Pancreas (tissue), 10 donors: ENCODE results near the gene CYB5B. TPM values are rescaled to one million over a fixed set of nuclear protein-coding genes. Genes with fewer than 3 reads are reported as not detected.

Experiments used
- ATAC-seq, 4 donors: fragments of 200-7000 bp; cut with Tn5 transposase; one replicate each; pipeline versions ENCODE4 v1.8.0 to v1.9.1; 2020; ENCODE audit warnings: mild to moderate bottlenecking in 4 of 4, moderate library complexity in 4 of 4
- DNase-seq, 6 donors: peaks; one replicate each; pipeline ENCODE4 v3.0.0-alpha.2; 2020
- FAIRE-seq: peaks from 2 replicates; lab custom pipeline; 2012; peaks lifted over from hg19 to GRCh38; lab: Jason Lieb, UNC
- H3K27ac ChIP-seq, 4 donors: fragments of 200-600 bp; sonication (generic); 1 replicate in 3 of 4; 2 replicates in 1 of 4; pipeline versions ENCODE4 v1.5.0 to v1.8.0; 2020
- H3K27me3 ChIP-seq, 4 donors: fragments of 200-600 bp; one replicate each; pipeline ENCODE4 v1.8.0; 2021
- H3K36me3 ChIP-seq, 3 donors: fragments of 200-600 bp; sonication (generic) in 1 of 3; one replicate each; pipeline versions ENCODE4 v1.5.0 to v1.8.0; 2020 to 2021
- H3K4me1 ChIP-seq, 3 donors: fragments of 200-600 bp; one replicate each; pipeline ENCODE4 v1.8.0; 2021
- H3K4me3 ChIP-seq, 4 donors: fragments of 200-600 bp; sonication (generic) in 2 of 4; one replicate each; pipeline versions ENCODE4 v1.5.0 to v1.8.0; 2020 to 2021
- H3K9me3 ChIP-seq, 4 donors: fragments of 200-600 bp; one replicate each; pipeline ENCODE4 v1.8.0; 2021
- WGBS, 2 donors: extraction: QIAGEN DNeasy Blood & Tissue Kit; methylation state at CpG; one replicate each; pipeline ENCODE4 v1.1.7; 2013; 5-methylcytosine and 5-hydroxymethylcytosine counted together
- intact Hi-C, 3 donors: fragments of 100-400 bp; cut with DNase I; formaldehyde crosslinking; loops; one replicate each; pipeline versions ENCODE4 v1.11.1 to v1.14.2; 2022
- polyA plus RNA-seq, 2 donors: library from polyadenylated mRNA; stranded (reverse); fragments of 200-250 nt; gene quantifications; one replicate each; pipeline ENCODE4 v1.2.3, GENCODE V29; 2013
- total RNA-seq, 6 donors: library from RNA; stranded (reverse); fragmentation: NEBNext Ultra II Directional in 4 of 6; extraction: Animal tissue kit (Norgen Biotek cat#: 25700) in 4 of 6; gene quantifications; one replicate each; pipeline versions ENCODE4 v1.2.1 to v1.2.4, GENCODE V29; 2021 to 2023
- TF ChIP-seq, protein P1 (sequence below), 4 donors: fragments of 200-600 bp; sonication (generic) in 3 of 4; IDR thresholded peaks; one replicate each; pipeline versions ENCODE4 v1.5.0 to v1.8.0; 2021; ENCODE audit warnings: antibody characterized with exemption in 4 of 4
- donor health status: healthy with polysubstance abuse.
- donor health status: DM: no; HTN: no; CAD: no; lungs with moderate emphysema.
- donor health status: DM: no; HTN: no; CAD: no.
- donor health status: control.
- donor health status: control.
- donor health status: Bipolar disorder and iron deficiency.
- donor health status: DM: yes; HTN: yes; CAD: no.
- donor health status: DM: no; HTN: no; CAD: no.
- donor health status: DM: no; HTN: no; CAD: no.
- donor health status: DM: yes; HTN: yes; CAD: no.

Gene CYB5B
- total and polyA plus RNA-seq, 8 donors = 16.0 to 38.1 (median 24.5) TPM

GRCh38 chr16:69500496-69500895, 76.1 kb downstream of the CYB5B start:
- Histone ChIP-seq H3K4me3 (no peak overlapping the region), H3K9me3 (no peaks in the 10 kb centered on the region), H3K4me1 (peaks cover 0 to 4% (median 0%) of the 10 kb centered on the region in 3 donors), H3K27ac (no peak overlapping the region), H3K27me3 (no peaks in the 10 kb centered on the region), H3K36me3 (no peaks in the 10 kb centered on the region)
- DNase-seq = no peak
- intact Hi-C loops = no loop called here
- WGBS, 2 donors = 89 to 99% methylated on average over 4 of the region's 4 CpGs
- ATAC-seq = no peak
- TF ChIP-seq, protein P1, sequence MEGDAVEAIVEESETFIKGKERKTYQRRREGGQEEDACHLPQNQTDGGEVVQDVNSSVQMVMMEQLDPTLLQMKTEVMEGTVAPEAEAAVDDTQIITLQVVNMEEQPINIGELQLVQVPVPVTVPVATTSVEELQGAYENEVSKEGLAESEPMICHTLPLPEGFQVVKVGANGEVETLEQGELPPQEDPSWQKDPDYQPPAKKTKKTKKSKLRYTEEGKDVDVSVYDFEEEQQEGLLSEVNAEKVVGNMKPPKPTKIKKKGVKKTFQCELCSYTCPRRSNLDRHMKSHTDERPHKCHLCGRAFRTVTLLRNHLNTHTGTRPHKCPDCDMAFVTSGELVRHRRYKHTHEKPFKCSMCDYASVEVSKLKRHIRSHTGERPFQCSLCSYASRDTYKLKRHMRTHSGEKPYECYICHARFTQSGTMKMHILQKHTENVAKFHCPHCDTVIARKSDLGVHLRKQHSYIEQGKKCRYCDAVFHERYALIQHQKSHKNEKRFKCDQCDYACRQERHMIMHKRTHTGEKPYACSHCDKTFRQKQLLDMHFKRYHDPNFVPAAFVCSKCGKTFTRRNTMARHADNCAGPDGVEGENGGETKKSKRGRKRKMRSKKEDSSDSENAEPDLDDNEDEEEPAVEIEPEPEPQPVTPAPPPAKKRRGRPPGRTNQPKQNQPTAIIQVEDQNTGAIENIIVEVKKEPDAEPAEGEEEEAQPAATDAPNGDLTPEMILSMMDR (IDR thresholded peaks at IDR 0.05) = no peak
- no peak for FAIRE-seq

GRCh38 chr16:69501956-69502745, 77.7 kb downstream of the CYB5B start:
- Histone ChIP-seq H3K4me3 (no peak overlapping the region), H3K4me1 (peaks cover 0 to 4% (median 0%) of the 10 kb centered on the region in 3 donors), H3K9me3 (no peaks in the 10 kb centered on the region), H3K36me3 (no peaks in the 10 kb centered on the region), H3K27me3 (no peaks in the 10 kb centered on the region), H3K27ac (peak overlapping the region in 1 of 4 donors; percentile 28)
- DNase-seq (no peak), ATAC-seq (peak in 2 of 4 donors; percentile 28 to 37), FAIRE-seq (no peak)
- TF ChIP-seq, protein P1 (IDR thresholded peaks at IDR 0.05) = no peak
- intact Hi-C loops = no loop called here
- whole genome bisulfite sequencing, 2 donors = 35 to 41% methylated on average over 4 of the region's 4 CpGs

DNA sequence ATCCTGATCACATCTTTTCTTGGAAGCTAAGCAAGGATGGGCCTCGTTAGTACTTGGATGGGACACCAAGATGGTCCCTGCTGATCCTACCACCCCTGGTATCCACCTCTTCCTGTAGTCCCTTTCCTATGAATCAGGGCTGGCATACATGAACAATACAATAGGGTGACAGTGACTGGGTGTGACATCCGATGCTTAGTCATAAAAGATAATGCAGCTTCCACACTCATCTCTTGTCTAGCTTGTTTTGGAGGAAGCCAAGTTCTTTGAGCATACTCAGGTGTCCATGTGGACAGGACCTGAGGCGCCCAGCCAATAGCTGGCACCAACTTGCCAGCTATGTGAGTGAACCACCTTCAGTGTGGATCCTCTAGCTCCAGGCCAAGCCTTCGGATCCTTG, 78.8 kb downstream of the CYB5B start:
- H3K27me3 ChIP-seq = no peaks in the 10 kb centered on the region
- H3K27ac ChIP-seq = no peak overlapping the region
- no peak for FAIRE-seq
- TF ChIP-seq, protein P1 (IDR thresholded peaks at IDR 0.05) = no peak
- H3K9me3 ChIP-seq = no peaks in the 10 kb centered on the region
- no peaks in the 10 kb centered on the region for H3K36me3 ChIP-seq
- WGBS, 2 donors = 85 to 89% methylated on average over 4 of the region's 4 CpGs
- H3K4me1 ChIP-seq = peaks cover 0 to 4% (median 0%) of the 10 kb centered on the region in 3 donors
- intact Hi-C loops = no loop called here
- no peak for DNase-seq
- ATAC-seq = no peak
- no peak overlapping the region for H3K4me3 ChIP-seq

DNA sequence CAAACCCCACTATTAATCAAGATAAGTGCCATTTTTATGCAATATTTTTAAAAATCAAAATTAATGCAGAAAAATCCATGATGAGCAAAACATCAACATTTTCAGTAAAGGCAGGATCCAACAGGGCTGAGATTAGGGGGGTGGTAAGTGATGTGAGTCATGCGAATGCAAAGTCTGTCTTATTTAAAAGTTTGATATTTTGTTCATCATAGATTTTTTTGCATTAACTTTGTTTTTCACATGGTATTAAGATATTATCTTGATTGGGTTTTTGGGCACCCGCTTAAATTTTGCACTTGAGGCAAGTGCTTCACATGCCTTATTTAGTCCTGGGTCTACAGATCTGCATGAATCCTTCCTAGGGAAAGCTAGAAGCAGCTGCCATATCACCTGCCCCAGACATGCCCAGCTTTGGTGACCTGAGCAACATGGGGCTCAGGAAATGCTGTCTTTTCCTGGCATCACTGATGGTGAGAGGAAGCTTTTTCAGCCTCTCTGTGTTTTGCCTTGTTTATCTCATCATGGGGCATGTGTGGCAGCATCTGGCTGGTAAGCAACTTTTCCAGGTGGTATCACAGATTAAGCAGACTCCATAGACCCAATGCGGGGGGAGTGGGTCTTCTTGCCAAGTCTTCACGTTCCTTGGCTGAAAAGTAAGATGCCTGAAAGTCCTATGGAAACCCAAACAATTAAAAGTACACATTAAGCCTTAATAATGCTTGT, 83.8 kb downstream of the CYB5B start:
- TF ChIP-seq, protein P1 (IDR thresholded peaks at IDR 0.05) = no peak
- H3K36me3 ChIP-seq = no peaks in the 10 kb centered on the region
- H3K27ac ChIP-seq = no peak overlapping the region
- no peak for DNase-seq
- H3K4me3 ChIP-seq = no peak overlapping the region
- no peaks in the 10 kb centered on the region for H3K4me1 ChIP-seq
- no peaks in the 10 kb centered on the region for H3K27me3 ChIP-seq
- FAIRE-seq = no peak
- intact Hi-C loops = no loop called here
- 62 to 66% methylated on average over 4 of the region's 4 CpGs for WGBS, 2 donors
- no peaks in the 10 kb centered on the region for H3K9me3 ChIP-seq
- ATAC-seq = no peak
